HepG2 (cell line): ENCODE measurements around the gene TBC1D1. TPM values are rescaled to one million over a fixed set of nuclear protein-coding genes. Genes with fewer than 3 reads are reported as not detected.

Experiments used
- ATAC-seq: fragments of 200-7000 bp; cut with Tn5 transposase; 3 replicates; pipeline ENCODE4 v1.9.1; 2020; ENCODE audit warnings: mild to moderate bottlenecking, moderate library complexity
- BruUV-seq: library from RNA; stranded (reverse); fragments of 400-500 nt; replicated peaks from 2 replicates; lab custom pipeline; 2021; lab: Mats Ljungman, UMichigan
- CTCF ChIA-PET: fragments of 300-600 bp; formaldehyde crosslinking; extraction: SDS; loops from one replicate; lab custom pipeline; 2021; ENCODE audit warnings: low total read pairs, inconsistent platforms, low intra/inter-chr PET ratio; lab: Yijun Ruan, JAX
- POLR2A ChIA-PET: fragments of 350-600 bp; sonication (Branson Sonifier 250); formaldehyde crosslinking; loops from one replicate; lab custom pipeline; 2020; ENCODE audit warnings: antibody characterized with exemption, inconsistent platforms; lab: Yijun Ruan, JAX
- DNase-seq: peaks from one replicate; pipeline ENCODE4 v3.0.0-alpha.2; 2015; ENCODE audit warnings: low spot score
- FAIRE-seq: peaks from 3 replicates; lab custom pipeline; 2011; peaks lifted over from hg19 to GRCh38; lab: Jason Lieb, UNC
- H2AFZ ChIP-seq: one replicate; pipeline ENCODE4 v1.6.1; 2011; ENCODE audit warnings: low read length, inconsistent platforms
- H3K27ac ChIP-seq: fragments of 300-600 bp; 3 replicates; pipeline ENCODE4 v1.8.0; 2011; ENCODE audit warnings: mixed run types, mild to moderate bottlenecking, mixed read lengths, low read length, inconsistent platforms; ENCODE audit not compliant: insufficient read depth; ENCODE audit errors: extremely low read length
- H3K27me3 ChIP-seq, 2 experiments: fragments of 200-600 bp in 1 of 2; 2 replicates in 1 of 2; 3 replicates in 1 of 2; pipeline versions ENCODE4 v1.6.0 to v1.8.0; 2011; ENCODE audit warnings: low read length in 2 of 2, mild to moderate bottlenecking in 2 of 2, moderate library complexity in 2 of 2, inconsistent platforms in 1 of 2; ENCODE audit not compliant: insufficient read depth in 2 of 2, control insufficient read depth in 1 of 2
- H3K36me3 ChIP-seq, 2 experiments: fragments of 200-600 bp in 1 of 2; replicated peaks in 1 of 2; 2 replicates in 1 of 2; 3 replicates in 1 of 2; pipeline versions ENCODE4 v1.5.1 to v1.8.0; 2011; ENCODE audit warnings: low read length in 2 of 2, inconsistent platforms in 1 of 2; ENCODE audit not compliant: insufficient read depth in 2 of 2, control insufficient read depth in 1 of 2
- H3K4me1 ChIP-seq: 2 replicates; pipeline ENCODE4 v1.5.1; 2012; ENCODE audit warnings: low read length, inconsistent platforms; ENCODE audit not compliant: insufficient read depth
- H3K4me2 ChIP-seq: 2 replicates; pipeline ENCODE4 v1.6.0; 2011; ENCODE audit warnings: low read depth, low read length, inconsistent platforms
- H3K4me3 ChIP-seq, 3 experiments: fragments of 200-600 bp in 1 of 3; sonication (generic), shearing (Covaris generic) in 1 of 3; replicated peaks in 1 of 3; 2 replicates each; pipeline ENCODE4 v1.5.1; 2011 to 2016; ENCODE audit warnings: low read length in 3 of 3, inconsistent platforms in 2 of 3, low read depth in 2 of 3, mild to moderate bottlenecking in 2 of 3, control low read depth in 1 of 3, mixed read lengths in 1 of 3; ENCODE audit not compliant: insufficient read depth in 1 of 3
- H3K79me2 ChIP-seq: one replicate; pipeline ENCODE4 v1.6.1; 2011; ENCODE audit warnings: low read length, inconsistent platforms; ENCODE audit not compliant: insufficient read depth
- H3K9ac ChIP-seq: 2 replicates; pipeline ENCODE4 v1.6.0; 2011; ENCODE audit warnings: mild to moderate bottlenecking, low read depth, low read length, inconsistent platforms; ENCODE audit not compliant: insufficient read depth
- H3K9me3 ChIP-seq: 2 replicates; pipeline ENCODE4 v1.5.1; 2012; ENCODE audit warnings: mild to moderate bottlenecking, low read length
- H4K20me1 ChIP-seq: 2 replicates; pipeline ENCODE4 v1.6.0; 2011; ENCODE audit warnings: inconsistent platforms, mild to moderate bottlenecking, low read length, moderate library complexity; ENCODE audit not compliant: insufficient read depth
- CENPT ChIP-seq: sonication (generic); formaldehyde crosslinking; IDR thresholded peaks from 2 replicates; pipeline ENCODE4 v1.8.0; 2022; ENCODE audit warnings: low read depth, mild to moderate bottlenecking, moderate library complexity, missing genetic modification reagents
- FOSL2 ChIP-seq: sonication (generic); formaldehyde crosslinking; IDR thresholded peaks from 2 replicates; pipeline ENCODE4 v1.4.0; 2020; ENCODE audit warnings: missing genetic modification reagents
- KDM2A ChIP-seq: sonication (generic); formaldehyde crosslinking; IDR thresholded peaks from 2 replicates; pipeline ENCODE4 v1.4.0; 2020; ENCODE audit warnings: low read depth, missing genetic modification reagents, borderline replicate concordance
- ONECUT2 ChIP-seq: sonication (generic); formaldehyde crosslinking; IDR thresholded peaks from 2 replicates; pipeline ENCODE4 v1.4.0; 2020; ENCODE audit warnings: missing genetic modification reagents
- PHF20 ChIP-seq: sonication (generic); formaldehyde crosslinking; IDR thresholded peaks from 2 replicates; pipeline ENCODE4 v1.5.0; 2020; ENCODE audit warnings: mild to moderate bottlenecking, missing genetic modification reagents
- SALL1 ChIP-seq: sonication (generic); formaldehyde crosslinking; IDR thresholded peaks from 2 replicates; pipeline ENCODE4 v1.8.0; 2022; ENCODE audit warnings: mild to moderate bottlenecking, missing genetic modification reagents
- SMAD1 ChIP-seq: sonication (generic); formaldehyde crosslinking; IDR thresholded peaks from 2 replicates; pipeline ENCODE4 v1.4.0; 2020; ENCODE audit warnings: missing genetic modification reagents, low read depth, mild to moderate bottlenecking, borderline replicate concordance
- SMARCC2 ChIP-seq: fragments of 450-650 bp; IDR thresholded peaks from 2 replicates; pipeline ENCODE4 v1.6.1; 2017; ENCODE audit warnings: antibody characterized with exemption, mild to moderate bottlenecking
- TOPORS ChIP-seq: sonication (generic); formaldehyde crosslinking; IDR thresholded peaks from 2 replicates; pipeline ENCODE4 v1.8.0; 2023; ENCODE audit warnings: mild to moderate bottlenecking, missing genetic modification reagents
- ZBTB8A ChIP-seq: sonication (generic); formaldehyde crosslinking; IDR thresholded peaks from 2 replicates; pipeline ENCODE4 v1.4.0; 2020; ENCODE audit warnings: mild to moderate bottlenecking, low read depth, missing genetic modification reagents, borderline replicate concordance
- ZNF180 ChIP-seq: sonication (generic); formaldehyde crosslinking; IDR thresholded peaks from 2 replicates; pipeline ENCODE4 v1.4.0; 2020; ENCODE audit warnings: low read depth, missing genetic modification reagents, borderline replicate concordance
- ZNF33A ChIP-seq: sonication (generic); formaldehyde crosslinking; IDR thresholded peaks from 2 replicates; pipeline ENCODE4 v1.5.1; 2020; ENCODE audit warnings: missing genetic modification reagents, mild to moderate bottlenecking, moderate library complexity, borderline replicate concordance
- ZNF367 ChIP-seq: sonication (generic); formaldehyde crosslinking; IDR thresholded peaks from 2 replicates; pipeline ENCODE4 v1.4.0; 2020; ENCODE audit warnings: missing genetic modification reagents, borderline replicate concordance
- WGBS: methylation state at CpG from one replicate; pipeline ENCODE4 v1.1.6; 2017; ENCODE audit warnings: low lambda C conversion rate; 5-methylcytosine and 5-hydroxymethylcytosine counted together
- in situ Hi-C: cut with HindIII; loops from 2 replicates; pipeline ENCODE4 v1.10.0; 2017; ENCODE audit warnings: low pct_unique_long_range_greater_than_20kb; ENCODE audit not compliant: extremely low pct_ligation_motif_present
- intact Hi-C: fragments of 100-400 bp; cut with micrococcal nuclease; formaldehyde crosslinking; loops from one replicate; pipeline ENCODE4 v1.10.0; 2022; ENCODE audit not compliant: unreplicated experiment
- polyA plus RNA-seq, 8 experiments: library from polyadenylated mRNA; depleted of rRNA in 3 of 8; stranded (reverse) in 7 of 8; unstranded in 1 of 8; fragments of >200 nt; fragmentation: Illumina TruSeq in 4 of 8; extraction: Trizol in 4 of 8; gene quantifications; 2 replicates each; pipeline versions ENCODE4 v1.2.1 to v1.2.3, GENCODE V29; 2011 to 2016; ENCODE audit warnings: low read depth in 4 of 8, missing spikeins in 1 of 8, mixed read lengths in 1 of 8; ENCODE audit not compliant: insufficient read depth in 1 of 8
- total RNA-seq, 5 experiments: library from RNA; depleted of rRNA; stranded (reverse); fragments of >200 nt; fragmentation: Illumina TruSeq; extraction: Trizol; gene quantifications; 2 replicates each; pipeline ENCODE4 v1.2.3, GENCODE V29; 2016; ENCODE audit warnings: low read depth in 1 of 5
- TF ChIP-seq, protein P1 (sequence below): sonication (generic); formaldehyde crosslinking; IDR thresholded peaks from 2 replicates; pipeline ENCODE4 v1.4.0; 2020; ENCODE audit warnings: missing genetic modification reagents, mild to moderate bottlenecking, borderline replicate concordance
- TF ChIP-seq, protein P2 (sequence below), 2 experiments: IDR thresholded peaks; 2 replicates each; pipeline ENCODE4 v1.6.1; 2011 to 2012; ENCODE audit warnings: low read length in 2 of 2, borderline replicate concordance in 1 of 2, low read depth in 1 of 2, mild to moderate bottlenecking in 1 of 2, moderate library complexity in 1 of 2
- TF ChIP-seq, protein P3 (sequence below): sonication (generic); formaldehyde crosslinking; IDR thresholded peaks from 2 replicates; pipeline ENCODE4 v1.4.0; 2020; ENCODE audit warnings: mild to moderate bottlenecking, missing genetic modification reagents

TBC1D1 gene
- total and polyA plus RNA-seq, 2 of the 13 experiments (the other 11 are each of a cell fraction or from before 2014, with no cell fraction given): 37.3 to 62.8 TPM

DNA sequence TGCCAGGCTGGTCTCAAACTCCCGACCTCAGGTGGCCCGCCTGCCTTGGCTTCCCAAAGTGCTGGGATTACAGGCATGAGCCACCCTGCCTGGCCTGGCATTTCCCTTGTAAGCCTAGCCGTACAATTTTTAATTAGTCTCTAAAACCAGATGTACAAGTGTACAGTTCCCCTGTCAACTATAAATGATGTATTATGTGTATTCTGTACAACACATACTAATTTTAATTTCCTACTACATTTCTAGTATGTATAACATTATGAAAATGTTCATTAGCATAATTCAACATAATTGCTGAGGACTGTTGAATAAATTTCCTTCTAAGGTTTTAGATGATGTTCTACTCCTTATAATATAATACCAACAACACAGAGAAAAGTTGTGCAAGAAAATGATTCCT lies 27.8 kb downstream of the TBC1D1 start:
- BruUV-seq: no TSS peak
- intact Hi-C loops (no loop called here), in situ Hi-C loops (no loop called here)
- H3K4me3 ChIP-seq: no peak overlapping the region
- no peak for DNase-seq
- no peak overlapping the region for H3K9ac ChIP-seq
- 0 out of 2 replicates have a peak, but pooled peaks cover 9% of the 10 kb centered on the region for H3K4me1 ChIP-seq
- no peaks in the 10 kb centered on the region for H3K36me3 ChIP-seq
- POLR2A ChIA-PET: no interaction called here
- ATAC-seq: no peak
- H3K27ac ChIP-seq: no peak overlapping the region
- no peak for FAIRE-seq
- no peaks in the 10 kb centered on the region for H3K79me2 ChIP-seq
- CTCF ChIA-PET: no interaction called here
- no peaks in the 10 kb centered on the region for H3K9me3 ChIP-seq
- H3K27me3 ChIP-seq: 0 out of 5 replicates have a peak, but pooled peaks cover 0 to 4% of the 10 kb centered on the region in 2 experiments
- 50% methylated on average over 3 of the region's 3 CpGs for WGBS
- H4K20me1 ChIP-seq: no peaks in the 10 kb centered on the region
- no peak overlapping the region for H3K4me2 ChIP-seq
- no peak overlapping the region for H2AFZ ChIP-seq
- TF ChIP-seq FOSL2: no peak
- TF ChIP-seq CENPT (CRISPR knock-in tag): no peak
- no peak for TF ChIP-seq ZNF180
- no peak for TF ChIP-seq SALL1 (CRISPR knock-in tag)
- no peak for TF ChIP-seq ZNF33A (CRISPR knock-in tag)
- no peak for TF ChIP-seq SMARCC2
- no peak for TF ChIP-seq ZBTB8A
- no peak for TF ChIP-seq KDM2A (CRISPR knock-in tag)
- no peak for TF ChIP-seq ZNF367 (CRISPR knock-in tag)
- no peak for TF ChIP-seq PHF20 (CRISPR knock-in tag)
- TF ChIP-seq, protein P1, sequence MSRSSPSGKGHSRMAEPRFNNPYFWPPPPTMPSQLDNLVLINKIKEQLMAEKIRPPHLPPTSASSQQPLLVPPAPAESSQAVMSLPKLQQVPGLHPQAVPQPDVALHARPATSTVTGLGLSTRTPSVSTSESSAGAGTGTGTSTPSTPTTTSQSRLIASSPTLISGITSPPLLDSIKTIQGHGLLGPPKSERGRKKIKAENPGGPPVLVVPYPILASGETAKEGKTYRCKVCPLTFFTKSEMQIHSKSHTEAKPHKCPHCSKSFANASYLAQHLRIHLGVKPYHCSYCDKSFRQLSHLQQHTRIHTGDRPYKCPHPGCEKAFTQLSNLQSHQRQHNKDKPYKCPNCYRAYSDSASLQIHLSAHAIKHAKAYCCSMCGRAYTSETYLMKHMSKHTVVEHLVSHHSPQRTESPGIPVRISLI (CRISPR knock-in tag): no peak
- TF ChIP-seq, protein P2, sequence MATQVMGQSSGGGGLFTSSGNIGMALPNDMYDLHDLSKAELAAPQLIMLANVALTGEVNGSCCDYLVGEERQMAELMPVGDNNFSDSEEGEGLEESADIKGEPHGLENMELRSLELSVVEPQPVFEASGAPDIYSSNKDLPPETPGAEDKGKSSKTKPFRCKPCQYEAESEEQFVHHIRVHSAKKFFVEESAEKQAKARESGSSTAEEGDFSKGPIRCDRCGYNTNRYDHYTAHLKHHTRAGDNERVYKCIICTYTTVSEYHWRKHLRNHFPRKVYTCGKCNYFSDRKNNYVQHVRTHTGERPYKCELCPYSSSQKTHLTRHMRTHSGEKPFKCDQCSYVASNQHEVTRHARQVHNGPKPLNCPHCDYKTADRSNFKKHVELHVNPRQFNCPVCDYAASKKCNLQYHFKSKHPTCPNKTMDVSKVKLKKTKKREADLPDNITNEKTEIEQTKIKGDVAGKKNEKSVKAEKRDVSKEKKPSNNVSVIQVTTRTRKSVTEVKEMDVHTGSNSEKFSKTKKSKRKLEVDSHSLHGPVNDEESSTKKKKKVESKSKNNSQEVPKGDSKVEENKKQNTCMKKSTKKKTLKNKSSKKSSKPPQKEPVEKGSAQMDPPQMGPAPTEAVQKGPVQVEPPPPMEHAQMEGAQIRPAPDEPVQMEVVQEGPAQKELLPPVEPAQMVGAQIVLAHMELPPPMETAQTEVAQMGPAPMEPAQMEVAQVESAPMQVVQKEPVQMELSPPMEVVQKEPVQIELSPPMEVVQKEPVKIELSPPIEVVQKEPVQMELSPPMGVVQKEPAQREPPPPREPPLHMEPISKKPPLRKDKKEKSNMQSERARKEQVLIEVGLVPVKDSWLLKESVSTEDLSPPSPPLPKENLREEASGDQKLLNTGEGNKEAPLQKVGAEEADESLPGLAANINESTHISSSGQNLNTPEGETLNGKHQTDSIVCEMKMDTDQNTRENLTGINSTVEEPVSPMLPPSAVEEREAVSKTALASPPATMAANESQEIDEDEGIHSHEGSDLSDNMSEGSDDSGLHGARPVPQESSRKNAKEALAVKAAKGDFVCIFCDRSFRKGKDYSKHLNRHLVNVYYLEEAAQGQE (IDR thresholded peaks at IDR 0.05; ENCODE audit: borderline replicate concordance in 1 of 2, low read depth in 1 of 2, low read length in 2 of 2): no peak
- TF ChIP-seq SMAD1 (CRISPR knock-in tag): no peak
- TF ChIP-seq TOPORS (CRISPR knock-in tag): no peak
- TF ChIP-seq ONECUT2: no peak
- TF ChIP-seq, protein P3, sequence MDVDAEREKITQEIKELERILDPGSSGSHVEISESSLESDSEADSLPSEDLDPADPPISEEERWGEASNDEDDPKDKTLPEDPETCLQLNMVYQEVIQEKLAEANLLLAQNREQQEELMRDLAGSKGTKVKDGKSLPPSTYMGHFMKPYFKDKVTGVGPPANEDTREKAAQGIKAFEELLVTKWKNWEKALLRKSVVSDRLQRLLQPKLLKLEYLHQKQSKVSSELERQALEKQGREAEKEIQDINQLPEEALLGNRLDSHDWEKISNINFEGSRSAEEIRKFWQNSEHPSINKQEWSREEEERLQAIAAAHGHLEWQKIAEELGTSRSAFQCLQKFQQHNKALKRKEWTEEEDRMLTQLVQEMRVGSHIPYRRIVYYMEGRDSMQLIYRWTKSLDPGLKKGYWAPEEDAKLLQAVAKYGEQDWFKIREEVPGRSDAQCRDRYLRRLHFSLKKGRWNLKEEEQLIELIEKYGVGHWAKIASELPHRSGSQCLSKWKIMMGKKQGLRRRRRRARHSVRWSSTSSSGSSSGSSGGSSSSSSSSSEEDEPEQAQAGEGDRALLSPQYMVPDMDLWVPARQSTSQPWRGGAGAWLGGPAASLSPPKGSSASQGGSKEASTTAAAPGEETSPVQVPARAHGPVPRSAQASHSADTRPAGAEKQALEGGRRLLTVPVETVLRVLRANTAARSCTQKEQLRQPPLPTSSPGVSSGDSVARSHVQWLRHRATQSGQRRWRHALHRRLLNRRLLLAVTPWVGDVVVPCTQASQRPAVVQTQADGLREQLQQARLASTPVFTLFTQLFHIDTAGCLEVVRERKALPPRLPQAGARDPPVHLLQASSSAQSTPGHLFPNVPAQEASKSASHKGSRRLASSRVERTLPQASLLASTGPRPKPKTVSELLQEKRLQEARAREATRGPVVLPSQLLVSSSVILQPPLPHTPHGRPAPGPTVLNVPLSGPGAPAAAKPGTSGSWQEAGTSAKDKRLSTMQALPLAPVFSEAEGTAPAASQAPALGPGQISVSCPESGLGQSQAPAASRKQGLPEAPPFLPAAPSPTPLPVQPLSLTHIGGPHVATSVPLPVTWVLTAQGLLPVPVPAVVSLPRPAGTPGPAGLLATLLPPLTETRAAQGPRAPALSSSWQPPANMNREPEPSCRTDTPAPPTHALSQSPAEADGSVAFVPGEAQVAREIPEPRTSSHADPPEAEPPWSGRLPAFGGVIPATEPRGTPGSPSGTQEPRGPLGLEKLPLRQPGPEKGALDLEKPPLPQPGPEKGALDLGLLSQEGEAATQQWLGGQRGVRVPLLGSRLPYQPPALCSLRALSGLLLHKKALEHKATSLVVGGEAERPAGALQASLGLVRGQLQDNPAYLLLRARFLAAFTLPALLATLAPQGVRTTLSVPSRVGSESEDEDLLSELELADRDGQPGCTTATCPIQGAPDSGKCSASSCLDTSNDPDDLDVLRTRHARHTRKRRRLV (CRISPR knock-in tag): no peak
